Measurements from ENCODE around the gene DMBX1. TPM values are rescaled to one million over a fixed set of nuclear protein-coding genes. Genes with fewer than 3 reads are reported as not detected.

DMBX1 gene
- total and polyA plus RNA-seq, 2 donors (not counting 1 experiment from before 2014, with no cell fraction given), result not detected

DNA sequence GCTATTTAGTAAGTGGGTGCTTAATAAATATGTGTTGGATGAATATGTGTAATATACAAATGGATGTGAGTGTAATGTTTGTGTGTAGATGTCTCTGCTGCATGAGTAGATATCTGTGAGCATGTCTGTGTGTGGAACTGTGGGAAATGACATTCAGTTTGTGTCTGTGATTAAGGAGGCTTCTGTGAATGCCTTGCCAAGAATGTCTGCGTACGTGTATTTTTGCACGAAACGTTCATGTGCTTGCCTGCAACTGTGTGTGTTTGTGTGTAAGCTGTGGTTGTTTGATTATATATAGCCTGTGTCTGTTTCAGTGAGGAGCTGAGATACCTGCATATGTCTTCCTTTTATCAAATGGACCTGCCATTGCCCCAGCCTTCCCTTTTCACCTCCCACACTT is 13.8 kb downstream of the DMBX1 start:
- Histone ChIP-seq H3K79me2 (ENCODE audit: control insufficient read depth, insufficient read depth, low read length) (no peaks in the 10 kb centered on the region), H3K4me1 (ENCODE audit: control insufficient read depth in 2 of 2, insufficient read depth in 2 of 2, low read length in 2 of 2) (no peaks in the 10 kb centered on the region), H3K36me3 (replicated peaks in 1 of 2; ENCODE audit: control extremely low read depth in 1 of 2, control insufficient read depth in 1 of 2, extremely low read depth in 1 of 2, insufficient read depth in 2 of 2, low read length in 1 of 2) (no peaks in the 10 kb centered on the region), H3K27me3 (replicated peaks in 1 of 4; ENCODE audit: control extremely low read depth in 1 of 4, control insufficient read depth in 3 of 4, insufficient read depth in 4 of 4, low read length in 3 of 4) (peaks cover 0 to 18% (median 3%) of the 10 kb centered on the region in 4 experiments), H3K9ac (ENCODE audit: low read length) (no peak overlapping the region), H3K27ac (ENCODE audit: low read length in 2 of 2) (no peak overlapping the region), H3K4me2 (replicated peaks; ENCODE audit: low read depth, low read length, poor library complexity, severe bottlenecking) (no peak overlapping the region), H3K4me3 (ENCODE audit: control extremely low read depth in 1 of 5, extremely low read depth in 1 of 5, insufficient read depth in 1 of 5, low read depth in 2 of 5, low read length in 4 of 5) (no peak overlapping the region), H2AFZ (ENCODE audit: insufficient read depth, low read depth, low read length, poor library complexity, severe bottlenecking) (no peak overlapping the region), H4K20me1 (ENCODE audit: control insufficient read depth, insufficient read depth, low read length, poor library complexity, severe bottlenecking) (no peaks in the 10 kb centered on the region), H3K9me3 (ENCODE audit: control extremely low read depth in 1 of 3, control insufficient read depth in 2 of 3, insufficient read depth in 1 of 3, low read length in 2 of 3) (no peaks in the 10 kb centered on the region)
- no peak for TF ChIP-seq EZH2 (IDR thresholded peaks at IDR 0.05; ENCODE audit: borderline replicate concordance, insufficient read depth, low read depth, low read length, poor library complexity, severe bottlenecking)
- TF ChIP-seq, protein P1, sequence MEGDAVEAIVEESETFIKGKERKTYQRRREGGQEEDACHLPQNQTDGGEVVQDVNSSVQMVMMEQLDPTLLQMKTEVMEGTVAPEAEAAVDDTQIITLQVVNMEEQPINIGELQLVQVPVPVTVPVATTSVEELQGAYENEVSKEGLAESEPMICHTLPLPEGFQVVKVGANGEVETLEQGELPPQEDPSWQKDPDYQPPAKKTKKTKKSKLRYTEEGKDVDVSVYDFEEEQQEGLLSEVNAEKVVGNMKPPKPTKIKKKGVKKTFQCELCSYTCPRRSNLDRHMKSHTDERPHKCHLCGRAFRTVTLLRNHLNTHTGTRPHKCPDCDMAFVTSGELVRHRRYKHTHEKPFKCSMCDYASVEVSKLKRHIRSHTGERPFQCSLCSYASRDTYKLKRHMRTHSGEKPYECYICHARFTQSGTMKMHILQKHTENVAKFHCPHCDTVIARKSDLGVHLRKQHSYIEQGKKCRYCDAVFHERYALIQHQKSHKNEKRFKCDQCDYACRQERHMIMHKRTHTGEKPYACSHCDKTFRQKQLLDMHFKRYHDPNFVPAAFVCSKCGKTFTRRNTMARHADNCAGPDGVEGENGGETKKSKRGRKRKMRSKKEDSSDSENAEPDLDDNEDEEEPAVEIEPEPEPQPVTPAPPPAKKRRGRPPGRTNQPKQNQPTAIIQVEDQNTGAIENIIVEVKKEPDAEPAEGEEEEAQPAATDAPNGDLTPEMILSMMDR (IDR thresholded peaks at IDR 0.05), result no peak
- DNase-seq (no peak), ATAC-seq (ENCODE audit: low read depth) (no peak)
- H3K27me3 Mint-ChIP-seq, result peaks cover 44% of the 10 kb centered on the region
- ChIA-PET POLR2A (no interaction called here), CTCF (no interaction called here)
- no peaks in the 10 kb centered on the region for H3K9me3 Mint-ChIP-seq (ENCODE audit: insufficient read depth)
- H3K27ac Mint-ChIP-seq, result no peak overlapping the region
- no peaks in the 10 kb centered on the region for H3K4me1 Mint-ChIP-seq
- intact Hi-C loops (cut with micrococcal nuclease), result no loop called here
- WGBS (ENCODE audit: insufficient coverage), result no CpG with 5 or more reads among the region's 4 CpGs
- no peak overlapping the region for H3K4me3 Mint-ChIP-seq

DNA sequence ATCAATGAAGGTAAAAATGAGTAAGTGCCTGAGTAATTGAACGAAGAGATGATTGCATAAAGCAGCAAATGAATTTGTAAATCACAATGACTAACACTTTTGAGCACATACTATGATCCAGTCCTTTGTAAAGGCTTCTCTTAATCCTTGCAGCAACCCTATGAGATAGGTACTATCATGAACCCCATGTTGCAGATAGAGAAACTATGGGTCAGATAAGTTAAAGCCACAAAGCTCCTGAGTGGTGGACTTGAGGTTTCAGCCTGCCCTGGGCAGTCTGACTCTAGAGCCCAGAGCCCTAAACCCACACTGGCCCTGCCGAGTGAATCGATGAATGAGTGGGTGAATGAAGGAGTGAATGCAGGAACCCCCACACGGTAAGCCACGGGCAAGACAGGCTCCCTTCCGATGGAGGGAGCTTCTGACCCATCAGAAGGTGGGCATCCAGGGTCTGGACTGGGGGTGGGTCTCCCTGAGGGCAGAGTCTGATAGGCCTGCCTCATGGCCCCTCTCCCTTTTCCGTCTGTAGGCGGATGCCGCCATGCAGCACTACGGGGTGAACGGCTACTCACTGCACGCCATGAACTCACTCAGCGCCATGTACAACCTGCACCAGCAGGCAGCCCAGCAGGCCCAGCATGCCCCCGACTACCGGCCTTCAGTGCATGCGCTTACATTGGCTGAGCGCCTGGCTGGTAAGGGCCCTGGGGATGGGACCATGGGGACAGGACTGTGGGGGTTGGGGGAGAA is 17.0 kb downstream of the DMBX1 start:
- no peak overlapping the region for H2AFZ ChIP-seq (ENCODE audit: insufficient read depth, low read depth, low read length, poor library complexity, severe bottlenecking)
- Mint-ChIP-seq H3K9me3 (ENCODE audit: insufficient read depth) (no peaks in the 10 kb centered on the region), H3K4me3 (no peak overlapping the region), H3K27me3 (peaks cover 36% of the 10 kb centered on the region), H3K4me1 (no peaks in the 10 kb centered on the region), H3K27ac (no peak overlapping the region)
- H3K9me3 ChIP-seq (ENCODE audit: control extremely low read depth in 1 of 3, control insufficient read depth in 2 of 3, insufficient read depth in 1 of 3, low read length in 2 of 3), result no peaks in the 10 kb centered on the region
- no peak for DNase-seq
- no peak for TF ChIP-seq EZH2 (IDR thresholded peaks at IDR 0.05; ENCODE audit: borderline replicate concordance, insufficient read depth, low read depth, low read length, poor library complexity, severe bottlenecking)
- TF ChIP-seq, protein P1 (IDR thresholded peaks at IDR 0.05), result no peak
- no peak for ATAC-seq (ENCODE audit: low read depth)
- H3K9ac ChIP-seq (ENCODE audit: low read length), result no peak overlapping the region
- H3K4me2 ChIP-seq (replicated peaks; ENCODE audit: low read depth, low read length, poor library complexity, severe bottlenecking), result no peak overlapping the region
- H4K20me1 ChIP-seq (ENCODE audit: control insufficient read depth, insufficient read depth, low read length, poor library complexity, severe bottlenecking), result no peaks in the 10 kb centered on the region
- no peaks in the 10 kb centered on the region for H3K79me2 ChIP-seq (ENCODE audit: control insufficient read depth, insufficient read depth, low read length)
- peaks cover 0 to 18% (median 3%) of the 10 kb centered on the region in 4 experiments for H3K27me3 ChIP-seq (replicated peaks in 1 of 4; ENCODE audit: control extremely low read depth in 1 of 4, control insufficient read depth in 3 of 4, insufficient read depth in 4 of 4, low read length in 3 of 4)
- no peaks in the 10 kb centered on the region for H3K4me1 ChIP-seq (ENCODE audit: control insufficient read depth in 2 of 2, insufficient read depth in 2 of 2, low read length in 2 of 2)
- no peak overlapping the region for H3K27ac ChIP-seq (ENCODE audit: low read length in 2 of 2)
- POLR2A ChIA-PET, result no interaction called here
- WGBS (ENCODE audit: insufficient coverage), result 92% methylated on average over 12 of the region's 17 CpGs
- CTCF ChIA-PET, result interaction anchor here (1.2 to 1.6 kb wide), 2 partner anchors 29 to 60 kb away, joined by 3 read pairs; no protein-coding TSS in a partner anchor
- no peaks in the 10 kb centered on the region for H3K36me3 ChIP-seq (replicated peaks in 1 of 2; ENCODE audit: control extremely low read depth in 1 of 2, control insufficient read depth in 1 of 2, extremely low read depth in 1 of 2, insufficient read depth in 2 of 2, low read length in 1 of 2)
- intact Hi-C loops (cut with micrococcal nuclease), result no loop called here
- H3K4me3 ChIP-seq (ENCODE audit: control extremely low read depth in 1 of 5, extremely low read depth in 1 of 5, insufficient read depth in 1 of 5, low read depth in 2 of 5, low read length in 4 of 5), result no peak overlapping the region
